ENCODE results near the gene CELF4. TPM values are rescaled to one million over a fixed set of nuclear protein-coding genes. Genes with fewer than 3 reads are reported as not detected.
A peak's percentile ranks its signal among the peaks of the same experiment; 100 is the strongest.

The CELF4 gene
- total and polyA plus RNA-seq, 4 donors, result 0.24 to 3.0 (median 1.3) TPM

GRCh38 chr18:37422596-37422995, 143.0 kb downstream of the CELF4 start:
- no peak overlapping the region for H3K9ac ChIP-seq (ENCODE audit: insufficient read depth in 1 of 2, low read length in 2 of 2)
- WGBS, 2 donors, result 75 to 78% methylated on average over 6 of the region's 6 CpGs
- H3K27me3 ChIP-seq (ENCODE audit: control insufficient read depth in 3 of 3, insufficient read depth in 3 of 3, low read length in 2 of 3), result no peaks in the 10 kb centered on the region
- no peak for TF ChIP-seq CTCF (IDR thresholded peaks at IDR 0.05; ENCODE audit: control extremely low read depth, extremely low read depth)
- no peaks in the 10 kb centered on the region for H3K9me3 ChIP-seq (ENCODE audit: control insufficient read depth in 4 of 4, insufficient read depth in 3 of 4, low read length in 3 of 4)
- peaks cover 0 to 21% (median 10%) of the 10 kb centered on the region in 5 donors for H3K4me1 ChIP-seq (ENCODE audit: control insufficient read depth in 5 of 5, insufficient read depth in 5 of 5, low read length in 5 of 5)
- H3K36me3 ChIP-seq (ENCODE audit: control insufficient read depth in 4 of 4, insufficient read depth in 4 of 4, low read length in 4 of 4), result no peaks in the 10 kb centered on the region
- ATAC-seq (ENCODE audit: insufficient read depth, low FRiP score), result no peak
- DNase-seq, result peak in 2 of 3 donors; percentile 50 to 63
- H3K27ac ChIP-seq (ENCODE audit: low read depth in 1 of 2, low read length in 1 of 2), result no peak overlapping the region
- H3K4me3 ChIP-seq, result no peak overlapping the region

GRCh38 chr18:37422116-37422515, 143.5 kb downstream of the CELF4 start:
- H3K4me3 ChIP-seq, result no peak overlapping the region
- H3K36me3 ChIP-seq (ENCODE audit: control insufficient read depth in 4 of 4, insufficient read depth in 4 of 4, low read length in 4 of 4), result no peaks in the 10 kb centered on the region
- no peak overlapping the region for H3K9ac ChIP-seq (ENCODE audit: insufficient read depth in 1 of 2, low read length in 2 of 2)
- peaks cover 0 to 21% (median 10%) of the 10 kb centered on the region in 5 donors for H3K4me1 ChIP-seq (ENCODE audit: control insufficient read depth in 5 of 5, insufficient read depth in 5 of 5, low read length in 5 of 5)
- 68 to 73% methylated on average over 2 of the region's 2 CpGs for WGBS, 2 donors
- peak; percentile 49 to 70 (median 57) for DNase-seq
- H3K27ac ChIP-seq (ENCODE audit: low read depth in 1 of 2, low read length in 1 of 2), result no peak overlapping the region
- no peak for ATAC-seq (ENCODE audit: insufficient read depth, low FRiP score)
- H3K27me3 ChIP-seq (ENCODE audit: control insufficient read depth in 3 of 3, insufficient read depth in 3 of 3, low read length in 2 of 3), result no peaks in the 10 kb centered on the region
- no peak for TF ChIP-seq CTCF (IDR thresholded peaks at IDR 0.05; ENCODE audit: control extremely low read depth, extremely low read depth)
- H3K9me3 ChIP-seq (ENCODE audit: control insufficient read depth in 4 of 4, insufficient read depth in 3 of 4, low read length in 3 of 4), result peaks cover 0 to 2% (median 0%) of the 10 kb centered on the region in 4 donors

GRCh38 chr18:37421341-37422077, 144.1 kb downstream of the CELF4 start:
- DNase-seq, result no peak
- no peaks in the 10 kb centered on the region for H3K36me3 ChIP-seq (ENCODE audit: control insufficient read depth in 4 of 4, insufficient read depth in 4 of 4, low read length in 4 of 4)
- no peaks in the 10 kb centered on the region for H3K27me3 ChIP-seq (ENCODE audit: control insufficient read depth in 3 of 3, insufficient read depth in 3 of 3, low read length in 2 of 3)
- ATAC-seq (ENCODE audit: insufficient read depth, low FRiP score), result no peak
- no peak for TF ChIP-seq CTCF (IDR thresholded peaks at IDR 0.05; ENCODE audit: control extremely low read depth, extremely low read depth)
- peaks cover 0 to 21% (median 10%) of the 10 kb centered on the region in 5 donors for H3K4me1 ChIP-seq (ENCODE audit: control insufficient read depth in 5 of 5, insufficient read depth in 5 of 5, low read length in 5 of 5)
- WGBS, 2 donors, result 74 to 85% methylated on average over 16 of the region's 16 CpGs
- peaks cover 0 to 2% (median 0%) of the 10 kb centered on the region in 4 donors for H3K9me3 ChIP-seq (ENCODE audit: control insufficient read depth in 4 of 4, insufficient read depth in 3 of 4, low read length in 3 of 4)
- H3K4me3 ChIP-seq, result no peak overlapping the region
- H3K9ac ChIP-seq (ENCODE audit: insufficient read depth in 1 of 2, low read length in 2 of 2), result no peak overlapping the region
- no peak overlapping the region for H3K27ac ChIP-seq (ENCODE audit: low read depth in 1 of 2, low read length in 1 of 2)
